ENCODE data around the gene KCTD14. TPM values are rescaled to one million over a fixed set of nuclear protein-coding genes. Genes with fewer than 3 reads are reported as not detected.

The KCTD14 gene
- total RNA-seq, 2 experiments from 2014 or later, result not detected

- POLR2A ChIA-PET, result no interaction called here
- CTCF ChIA-PET (ENCODE audit: unreplicated experiment), result interaction anchor here (0.5 kb wide), 1 partner anchor 121 kb away, joined by 4 read pairs; no protein-coding TSS in a partner anchor
Observed at GRCh38 chr11:78021611-78022010, 1.5 kb downstream of the KCTD14 start.

GRCh38 chr11:78020246-78020645 is 2.8 kb downstream of the KCTD14 start:
- Histone ChIP-seq H3K27ac (ENCODE audit: low read depth, low read length, poor library complexity, severe bottlenecking) (no peak overlapping the region), H2AFZ (ENCODE audit: low read length) (no peak overlapping the region), H3K4me1 (ENCODE audit: insufficient read depth, low read length, poor library complexity, severe bottlenecking) (no peaks in the 10 kb centered on the region), H4K20me1 (ENCODE audit: insufficient read depth, low read length) (no peaks in the 10 kb centered on the region), H3K36me3 (ENCODE audit: insufficient read depth, low read length) (no peaks in the 10 kb centered on the region), H3K9me2 (ENCODE audit: insufficient read depth, low read length) (no peaks in the 10 kb centered on the region), H3K79me2 (ENCODE audit: insufficient read depth, low read depth, low read length) (no peaks in the 10 kb centered on the region), H3K4me2 (ENCODE audit: low read length) (no peak overlapping the region), H3K9me3 (ENCODE audit: low read length) (no peaks in the 10 kb centered on the region), H3K4me3 (ENCODE audit: low read depth, low read length, poor library complexity, severe bottlenecking) (no peak overlapping the region)
- intact Hi-C loops (cut with micrococcal nuclease; ENCODE audit: unreplicated experiment), result no loop called here
- TF ChIP-seq EZH2phosphoT487 (IDR thresholded peaks at IDR 0.05; ENCODE audit: borderline replicate concordance, low read depth, low read length) (no peak), CTCF (conservative IDR thresholded peaks at IDR 0.05; ENCODE audit: low read length) (no peak)
- BruUV-seq (replicated peaks), result no TSS peak
- POLR2A ChIA-PET, result interaction anchor here (0.6 to 1.2 kb wide), 2 partner anchors 11 to 19 kb away, joined by 4 to 6 read pairs; no protein-coding TSS in a partner anchor
- no peak for DNase-seq (ENCODE audit: low spot score)
- CTCF ChIA-PET (ENCODE audit: unreplicated experiment), result interaction anchor here (0.6 kb wide), 1 partner anchor 46 kb away, joined by 3 read pairs; no protein-coding TSS in a partner anchor

More at GRCh38 chr11:78021611-78022010, 1.5 kb downstream of the KCTD14 start:
- Histone ChIP-seq H3K27ac (ENCODE audit: low read depth, low read length, poor library complexity, severe bottlenecking) (no peak overlapping the region), H3K79me2 (ENCODE audit: insufficient read depth, low read depth, low read length) (no peaks in the 10 kb centered on the region), H3K4me3 (ENCODE audit: low read depth, low read length, poor library complexity, severe bottlenecking) (no peak overlapping the region), H3K9me3 (ENCODE audit: low read length) (no peaks in the 10 kb centered on the region), H2AFZ (ENCODE audit: low read length) (no peak overlapping the region), H4K20me1 (ENCODE audit: insufficient read depth, low read length) (no peaks in the 10 kb centered on the region), H3K4me1 (ENCODE audit: insufficient read depth, low read length, poor library complexity, severe bottlenecking) (no peaks in the 10 kb centered on the region), H3K4me2 (ENCODE audit: low read length) (no peak overlapping the region), H3K9me2 (ENCODE audit: insufficient read depth, low read length) (no peaks in the 10 kb centered on the region), H3K36me3 (ENCODE audit: insufficient read depth, low read length) (no peaks in the 10 kb centered on the region)
- DNase-seq (ENCODE audit: low spot score), result no peak
- no peak for TF ChIP-seq CTCF (conservative IDR thresholded peaks at IDR 0.05; ENCODE audit: low read length)
- TF ChIP-seq EZH2phosphoT487 (IDR thresholded peaks at IDR 0.05; ENCODE audit: borderline replicate concordance, low read depth, low read length), result no peak
- intact Hi-C loops (cut with micrococcal nuclease; ENCODE audit: unreplicated experiment), result no loop called here
- BruUV-seq (replicated peaks), result no TSS peak

GRCh38 chr11:78019808-78020207 is 3.3 kb downstream of the KCTD14 start:
- H3K36me3 ChIP-seq (ENCODE audit: insufficient read depth, low read length), result no peaks in the 10 kb centered on the region
- BruUV-seq (replicated peaks), result no TSS peak
- H3K4me2 ChIP-seq (ENCODE audit: low read length), result no peak overlapping the region
- no peaks in the 10 kb centered on the region for H3K79me2 ChIP-seq (ENCODE audit: insufficient read depth, low read depth, low read length)
- H2AFZ ChIP-seq (ENCODE audit: low read length), result no peak overlapping the region
- no peaks in the 10 kb centered on the region for H3K9me3 ChIP-seq (ENCODE audit: low read length)
- no peak overlapping the region for H3K27ac ChIP-seq (ENCODE audit: low read depth, low read length, poor library complexity, severe bottlenecking)
- no peaks in the 10 kb centered on the region for H3K4me1 ChIP-seq (ENCODE audit: insufficient read depth, low read length, poor library complexity, severe bottlenecking)
- no peaks in the 10 kb centered on the region for H3K9me2 ChIP-seq (ENCODE audit: insufficient read depth, low read length)
- H3K4me3 ChIP-seq (ENCODE audit: low read depth, low read length, poor library complexity, severe bottlenecking), result no peak overlapping the region
- no peaks in the 10 kb centered on the region for H4K20me1 ChIP-seq (ENCODE audit: insufficient read depth, low read length)
- CTCF ChIA-PET (ENCODE audit: unreplicated experiment), result no interaction called here
- no peak for DNase-seq (ENCODE audit: low spot score)
- POLR2A ChIA-PET, result no interaction called here
- intact Hi-C loops (cut with micrococcal nuclease; ENCODE audit: unreplicated experiment), result no loop called here
- TF ChIP-seq CTCF (conservative IDR thresholded peaks at IDR 0.05; ENCODE audit: low read length) (no peak), EZH2phosphoT487 (IDR thresholded peaks at IDR 0.05; ENCODE audit: borderline replicate concordance, low read depth, low read length) (no peak)

Data from OCI-LY7 (cell line).